PC-9 (cell line): ENCODE data around the gene CACYBP. TPM values are rescaled to one million over a fixed set of nuclear protein-coding genes. Genes with fewer than 3 reads are reported as not detected.

Source experiments
- BruUV-seq: library from RNA; stranded (reverse); fragments of 400-500 nt; replicated peaks from 2 replicates; lab custom pipeline; 2021; lab: Mats Ljungman, UMichigan
- CTCF ChIA-PET: fragments of 300-600 bp; sonication (Branson Sonifier 250); formaldehyde crosslinking; loops from one replicate; lab custom pipeline; 2022; ENCODE audit warnings: antibody characterized with exemption; lab: Charles Lee
- POLR2A ChIA-PET: fragments of 300-600 bp; sonication (Branson Sonifier 250); formaldehyde crosslinking; loops from one replicate; lab custom pipeline; 2022; ENCODE audit warnings: antibody characterized with exemption; ENCODE audit not compliant: unreplicated experiment; lab: Charles Lee
- DNase-seq, 2 experiments: peaks; one replicate each; pipeline versions ENCODE4 v3.0.0 to v3.0.0-alpha.2; 2015 to 2022; ENCODE audit warnings: mixed read lengths in 1 of 2
- H2AFZ ChIP-seq: fragments of 200-600 bp; sonication (generic); 2 replicates; pipeline ENCODE4 v1.8.1; 2017; ENCODE audit warnings: antibody characterized with exemption
- H3F3A ChIP-seq: fragments of 200-600 bp; sonication (generic); 2 replicates; pipeline ENCODE4 v1.8.1; 2017; ENCODE audit warnings: antibody characterized with exemption, mild to moderate bottlenecking, low read depth; ENCODE audit not compliant: insufficient read depth
- H3K27ac ChIP-seq: fragments of 200-600 bp; sonication (generic); 2 replicates; pipeline ENCODE4 v1.6.1; 2016; ENCODE audit warnings: mixed run types
- H3K27me3 ChIP-seq: fragments of 200-600 bp; sonication (generic); 2 replicates; pipeline ENCODE4 v1.6.1; 2016; ENCODE audit warnings: low read depth, mixed run types; ENCODE audit not compliant: insufficient read depth
- H3K36me3 ChIP-seq: fragments of 200-600 bp; sonication (generic); 2 replicates; pipeline ENCODE4 v1.6.1; 2016; ENCODE audit warnings: low read depth, mixed run types
- H3K4me1 ChIP-seq: fragments of 200-600 bp; sonication (generic); replicated peaks from 2 replicates; pipeline ENCODE4 v1.6.1; 2016; ENCODE audit warnings: mixed run types; ENCODE audit not compliant: insufficient read depth
- H3K4me2 ChIP-seq: fragments of 200-600 bp; sonication (generic); 2 replicates; pipeline ENCODE4 v1.6.1; 2017; ENCODE audit warnings: mixed run types
- H3K4me3 ChIP-seq: fragments of 200-600 bp; sonication (generic); 2 replicates; pipeline ENCODE4 v1.6.1; 2016; ENCODE audit warnings: mixed run types
- H3K79me2 ChIP-seq: fragments of 200-600 bp; sonication (generic); 2 replicates; pipeline ENCODE4 v1.6.1; 2017; ENCODE audit warnings: low read depth, mixed run types
- H3K9me2 ChIP-seq: fragments of 200-600 bp; sonication (generic); 2 replicates; pipeline ENCODE4 v1.8.1; 2017; ENCODE audit warnings: mild to moderate bottlenecking; ENCODE audit not compliant: insufficient read depth
- H3K9me3 ChIP-seq: fragments of 200-600 bp; sonication (generic); 2 replicates; pipeline ENCODE4 v1.8.1; 2016; ENCODE audit warnings: low read depth; ENCODE audit not compliant: insufficient read depth
- H4K20me1 ChIP-seq: fragments of 200-600 bp; sonication (generic); 2 replicates; pipeline ENCODE4 v1.8.1; 2017; ENCODE audit not compliant: insufficient read depth
- EZH2 ChIP-seq: fragments of 200-600 bp; sonication (generic); IDR thresholded peaks from 2 replicates; pipeline ENCODE4 v1.8.0; 2017; ENCODE audit warnings: antibody characterized with exemption, low read depth
- intact Hi-C: fragments of 100-400 bp; cut with micrococcal nuclease; formaldehyde crosslinking; loops from one replicate; pipeline ENCODE4 v1.10.0; 2022; ENCODE audit not compliant: unreplicated experiment
- total RNA-seq: library from RNA; stranded (reverse); gene quantifications from 2 replicates; pipeline ENCODE4 v1.2.3, GENCODE V29; 2021
- TF ChIP-seq, protein P1 (sequence below): fragments of 200-600 bp; sonication (generic); conservative IDR thresholded peaks from 2 replicates; pipeline ENCODE4 v1.6.1; 2017; ENCODE audit warnings: mixed run types, antibody characterized with exemption, mild to moderate bottlenecking, moderate library complexity

Gene CACYBP
- total RNA-seq, 1 experiment from 2014 or later = 156 TPM

DNA sequence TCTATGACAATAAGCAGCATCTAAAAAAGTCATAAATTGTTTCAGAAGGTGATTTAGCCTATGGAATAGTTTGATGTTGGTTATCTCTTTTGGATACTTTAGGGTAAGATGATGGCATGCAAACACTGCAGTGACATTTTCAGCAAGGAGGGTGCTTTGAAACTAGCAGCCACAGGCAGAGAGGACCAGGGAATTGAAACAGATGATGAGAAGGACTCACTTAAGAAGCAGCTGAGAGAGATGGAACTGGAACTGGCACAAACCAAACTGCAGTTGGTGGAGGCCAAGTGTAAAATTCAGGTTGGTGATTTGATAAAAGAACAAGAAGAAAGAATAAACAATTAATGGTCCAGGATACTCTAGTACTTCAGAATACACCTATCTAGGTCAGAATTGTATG lies 11.2 kb upstream of the CACYBP start:
- no TSS peak for BruUV-seq
- Histone ChIP-seq H3K27me3 (no peaks in the 10 kb centered on the region), H3K4me3 (no peak overlapping the region), H3K9me2 (no peaks in the 10 kb centered on the region), H4K20me1 (no peaks in the 10 kb centered on the region), H3F3A (no peaks in the 10 kb centered on the region), H3K9me3 (no peaks in the 10 kb centered on the region), H2AFZ (no peak overlapping the region), H3K4me2 (no peak overlapping the region), H3K79me2 (no peaks in the 10 kb centered on the region), H3K4me1 (no peaks in the 10 kb centered on the region), H3K36me3 (no peaks in the 10 kb centered on the region), H3K27ac (no peak overlapping the region)
- CTCF ChIA-PET = no interaction called here
- no peak for TF ChIP-seq EZH2
- TF ChIP-seq, protein P1, sequence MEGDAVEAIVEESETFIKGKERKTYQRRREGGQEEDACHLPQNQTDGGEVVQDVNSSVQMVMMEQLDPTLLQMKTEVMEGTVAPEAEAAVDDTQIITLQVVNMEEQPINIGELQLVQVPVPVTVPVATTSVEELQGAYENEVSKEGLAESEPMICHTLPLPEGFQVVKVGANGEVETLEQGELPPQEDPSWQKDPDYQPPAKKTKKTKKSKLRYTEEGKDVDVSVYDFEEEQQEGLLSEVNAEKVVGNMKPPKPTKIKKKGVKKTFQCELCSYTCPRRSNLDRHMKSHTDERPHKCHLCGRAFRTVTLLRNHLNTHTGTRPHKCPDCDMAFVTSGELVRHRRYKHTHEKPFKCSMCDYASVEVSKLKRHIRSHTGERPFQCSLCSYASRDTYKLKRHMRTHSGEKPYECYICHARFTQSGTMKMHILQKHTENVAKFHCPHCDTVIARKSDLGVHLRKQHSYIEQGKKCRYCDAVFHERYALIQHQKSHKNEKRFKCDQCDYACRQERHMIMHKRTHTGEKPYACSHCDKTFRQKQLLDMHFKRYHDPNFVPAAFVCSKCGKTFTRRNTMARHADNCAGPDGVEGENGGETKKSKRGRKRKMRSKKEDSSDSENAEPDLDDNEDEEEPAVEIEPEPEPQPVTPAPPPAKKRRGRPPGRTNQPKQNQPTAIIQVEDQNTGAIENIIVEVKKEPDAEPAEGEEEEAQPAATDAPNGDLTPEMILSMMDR = no peak
- POLR2A ChIA-PET = no interaction called here
- DNase-seq = no peak
- intact Hi-C loops = no loop called here

DNA sequence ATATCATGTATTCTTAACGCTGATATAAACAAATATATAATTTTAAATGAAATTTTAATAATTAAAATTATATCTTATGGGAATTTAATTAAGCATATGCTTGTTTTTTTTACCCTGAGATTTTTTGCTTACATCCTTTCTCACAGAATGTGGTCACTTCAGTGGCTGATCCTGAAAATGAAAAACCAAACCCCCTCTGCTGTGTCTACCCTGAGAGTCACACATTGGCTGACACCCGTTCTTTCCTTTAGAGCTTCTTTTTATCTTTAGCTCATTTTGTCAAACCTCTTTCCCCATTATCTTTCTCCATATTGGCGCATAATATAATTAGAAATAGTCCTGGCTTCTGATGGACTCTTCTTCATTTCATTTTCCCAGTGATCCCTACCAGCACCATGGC lies 10.8 kb upstream of the CACYBP start:
- Histone ChIP-seq H3K27me3 (no peaks in the 10 kb centered on the region), H3F3A (no peaks in the 10 kb centered on the region), H3K4me2 (no peak overlapping the region), H3K4me3 (no peak overlapping the region), H3K4me1 (no peaks in the 10 kb centered on the region), H2AFZ (no peak overlapping the region), H4K20me1 (no peaks in the 10 kb centered on the region), H3K79me2 (no peaks in the 10 kb centered on the region), H3K9me2 (no peaks in the 10 kb centered on the region), H3K9me3 (no peaks in the 10 kb centered on the region), H3K27ac (no peak overlapping the region), H3K36me3 (no peaks in the 10 kb centered on the region)
- DNase-seq = no peak
- BruUV-seq = no TSS peak
- intact Hi-C loops = no loop called here
- TF ChIP-seq, protein P1 = no peak
- no peak for TF ChIP-seq EZH2
- ChIA-PET POLR2A (no interaction called here), CTCF (no interaction called here)

DNA sequence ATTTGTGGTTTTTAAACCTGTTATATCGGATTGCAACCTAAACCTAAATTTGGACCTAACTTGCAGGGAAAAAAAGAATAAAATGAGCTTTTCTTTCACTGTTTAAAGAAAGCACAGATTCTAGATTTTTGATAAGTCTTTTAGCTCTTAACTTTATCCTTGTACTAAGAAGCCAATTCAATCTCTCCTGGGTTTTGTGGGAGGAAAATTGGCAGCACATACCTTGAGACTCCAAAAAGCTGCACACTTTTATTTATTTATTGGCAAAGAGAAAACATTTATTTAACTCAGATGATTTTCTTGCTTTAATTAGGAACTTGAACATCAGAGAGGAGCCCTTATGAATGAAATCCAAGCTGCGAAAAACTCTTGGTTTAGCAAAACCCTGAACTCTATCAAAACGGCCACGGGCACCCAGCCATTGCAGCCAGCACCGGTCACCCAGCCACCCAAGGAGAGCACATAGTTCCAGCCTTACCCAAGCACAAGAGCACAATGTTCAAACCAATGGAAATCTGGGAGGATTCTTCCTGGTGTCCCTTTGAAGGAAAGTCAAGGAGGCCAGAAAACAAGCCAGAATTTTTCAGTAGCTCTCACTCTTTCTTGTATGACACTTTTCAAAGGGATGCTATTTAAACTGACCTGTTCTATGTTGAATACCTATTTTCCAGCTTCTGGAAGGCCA lies 10.1 kb upstream of the CACYBP start:
- no TSS peak for BruUV-seq
- no peaks in the 10 kb centered on the region for H4K20me1 ChIP-seq
- H3K9me3 ChIP-seq = no peaks in the 10 kb centered on the region
- no peaks in the 10 kb centered on the region for H3K27me3 ChIP-seq
- no peak overlapping the region; the same call in 1 of the 2 replicates for H3K4me2 ChIP-seq
- intact Hi-C loops = no loop called here
- H3K4me1 ChIP-seq = no peaks in the 10 kb centered on the region
- H2AFZ ChIP-seq = no peak overlapping the region
- no peak for TF ChIP-seq EZH2
- TF ChIP-seq, protein P1 = no peak
- no peak overlapping the region for H3K4me3 ChIP-seq
- no peaks in the 10 kb centered on the region for H3K79me2 ChIP-seq
- CTCF ChIA-PET = no interaction called here
- POLR2A ChIA-PET = no interaction called here
- DNase-seq = no peak
- no peak overlapping the region for H3K27ac ChIP-seq
- H3F3A ChIP-seq = no peaks in the 10 kb centered on the region
- H3K36me3 ChIP-seq = no peaks in the 10 kb centered on the region
- H3K9me2 ChIP-seq = no peaks in the 10 kb centered on the region
